GM12878 (cell line): ENCODE measurements around the gene OTOF.

ENCODE experiments used
- EP300 ChIP-seq, 2 experiments: fragments of 150-350 bp in 1 of 2; IDR thresholded peaks; 2 replicates each; pipeline ENCODE4 v1.6.1; 2011 to 2012; ENCODE audit warnings: low read depth in 2 of 2, low read length in 2 of 2, borderline replicate concordance in 1 of 2, improper control_type of control experiment in 1 of 2, inconsistent platforms in 1 of 2; ENCODE audit not compliant: control insufficient read depth in 1 of 2
- JUNB ChIP-seq: IDR thresholded peaks from 2 replicates; pipeline ENCODE4 v1.6.1; 2016; ENCODE audit warnings: antibody characterized with exemption, mild to moderate bottlenecking
- NR2C2 ChIP-seq: IDR thresholded peaks from 2 replicates; pipeline ENCODE4 v1.6.1; 2011; ENCODE audit warnings: borderline replicate concordance, low read depth; ENCODE audit not compliant: control insufficient read depth, insufficient read length
- NRF1 ChIP-seq: conservative IDR thresholded peaks from 2 replicates; pipeline ENCODE4 v1.6.1; 2011; ENCODE audit warnings: mild to moderate bottlenecking, low read depth, low read length, improper control_type of control experiment
- SMARCA5 ChIP-seq: fragments of 450-650 bp; IDR thresholded peaks from 2 replicates; pipeline ENCODE4 v1.6.1; 2017; ENCODE audit warnings: mild to moderate bottlenecking
- SPI1 ChIP-seq: IDR thresholded peaks from 2 replicates; pipeline ENCODE4 v1.6.1; 2011; ENCODE audit warnings: low read depth, mild to moderate bottlenecking, low read length, moderate library complexity, borderline replicate concordance; ENCODE audit not compliant: insufficient read depth
- TAF1 ChIP-seq: IDR thresholded peaks from 2 replicates; pipeline ENCODE4 v1.6.1; 2011; ENCODE audit warnings: mild to moderate bottlenecking, low read depth, low read length, borderline replicate concordance
- TF ChIP-seq, protein P1 (sequence below): IDR thresholded peaks from 2 replicates; pipeline ENCODE4 v1.6.1; 2012; ENCODE audit warnings: mild to moderate bottlenecking, low read depth, low read length
- TF ChIP-seq, protein P2 (sequence below), 3 experiments: IDR thresholded peaks in 2 of 3; conservative IDR thresholded peaks in 1 of 3; 2 replicates each; pipeline ENCODE4 v1.5.1; 2011; ENCODE audit warnings: low read depth in 3 of 3, low read length in 3 of 3, mild to moderate bottlenecking in 3 of 3, control low read depth in 2 of 3, moderate library complexity in 2 of 3, inconsistent platforms in 1 of 3, mixed read lengths in 1 of 3; ENCODE audit not compliant: control insufficient read depth in 2 of 3, insufficient read depth in 1 of 3; ENCODE audit errors: extremely low read depth in 1 of 3

DNA sequence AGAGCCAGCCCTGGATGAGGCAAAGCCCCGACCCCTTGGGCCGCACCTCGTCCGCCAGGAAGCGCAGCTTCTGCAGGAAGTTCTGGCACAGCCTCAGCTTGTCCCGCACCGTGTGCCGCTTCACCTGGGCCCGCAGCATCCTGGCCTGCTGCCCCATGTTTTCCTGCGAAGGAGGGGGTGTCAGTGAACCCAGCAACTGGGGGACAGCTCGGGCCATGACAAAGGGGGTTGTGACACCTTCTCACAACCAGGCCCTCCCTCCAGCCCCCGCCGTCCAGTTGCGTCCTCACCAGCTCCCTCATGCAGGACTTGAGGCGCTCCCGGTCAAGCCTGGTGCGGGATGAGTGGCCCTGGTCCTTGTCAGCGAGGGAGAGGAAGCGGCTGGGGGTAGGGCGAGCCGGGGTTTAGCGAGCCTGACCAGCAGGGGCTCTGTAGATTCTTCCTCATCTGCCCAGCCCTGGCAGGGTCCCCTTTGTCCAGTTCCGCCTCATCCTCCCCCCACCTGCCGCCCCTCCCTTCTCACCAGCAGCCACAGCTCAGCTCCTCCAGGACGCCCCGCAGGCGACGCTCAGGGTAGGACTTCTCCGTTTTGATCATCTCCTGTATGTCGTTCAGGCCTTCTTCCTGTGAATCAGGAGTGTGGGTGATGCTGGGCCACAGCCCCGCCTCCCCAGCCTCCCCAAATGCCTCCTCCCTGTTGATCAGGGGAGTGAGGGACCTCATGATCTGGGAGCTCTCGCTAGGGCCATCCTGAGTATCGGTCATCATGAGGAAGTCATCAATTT, 606 bp downstream of the OTOF start:
- no peak for TF ChIP-seq TAF1
- TF ChIP-seq EP300 (IDR thresholded peaks at IDR 0.05; ENCODE audit: borderline replicate concordance in 1 of 2, control insufficient read depth in 1 of 2, low read depth in 2 of 2, low read length in 2 of 2), result no peak
- TF ChIP-seq, protein P1, sequence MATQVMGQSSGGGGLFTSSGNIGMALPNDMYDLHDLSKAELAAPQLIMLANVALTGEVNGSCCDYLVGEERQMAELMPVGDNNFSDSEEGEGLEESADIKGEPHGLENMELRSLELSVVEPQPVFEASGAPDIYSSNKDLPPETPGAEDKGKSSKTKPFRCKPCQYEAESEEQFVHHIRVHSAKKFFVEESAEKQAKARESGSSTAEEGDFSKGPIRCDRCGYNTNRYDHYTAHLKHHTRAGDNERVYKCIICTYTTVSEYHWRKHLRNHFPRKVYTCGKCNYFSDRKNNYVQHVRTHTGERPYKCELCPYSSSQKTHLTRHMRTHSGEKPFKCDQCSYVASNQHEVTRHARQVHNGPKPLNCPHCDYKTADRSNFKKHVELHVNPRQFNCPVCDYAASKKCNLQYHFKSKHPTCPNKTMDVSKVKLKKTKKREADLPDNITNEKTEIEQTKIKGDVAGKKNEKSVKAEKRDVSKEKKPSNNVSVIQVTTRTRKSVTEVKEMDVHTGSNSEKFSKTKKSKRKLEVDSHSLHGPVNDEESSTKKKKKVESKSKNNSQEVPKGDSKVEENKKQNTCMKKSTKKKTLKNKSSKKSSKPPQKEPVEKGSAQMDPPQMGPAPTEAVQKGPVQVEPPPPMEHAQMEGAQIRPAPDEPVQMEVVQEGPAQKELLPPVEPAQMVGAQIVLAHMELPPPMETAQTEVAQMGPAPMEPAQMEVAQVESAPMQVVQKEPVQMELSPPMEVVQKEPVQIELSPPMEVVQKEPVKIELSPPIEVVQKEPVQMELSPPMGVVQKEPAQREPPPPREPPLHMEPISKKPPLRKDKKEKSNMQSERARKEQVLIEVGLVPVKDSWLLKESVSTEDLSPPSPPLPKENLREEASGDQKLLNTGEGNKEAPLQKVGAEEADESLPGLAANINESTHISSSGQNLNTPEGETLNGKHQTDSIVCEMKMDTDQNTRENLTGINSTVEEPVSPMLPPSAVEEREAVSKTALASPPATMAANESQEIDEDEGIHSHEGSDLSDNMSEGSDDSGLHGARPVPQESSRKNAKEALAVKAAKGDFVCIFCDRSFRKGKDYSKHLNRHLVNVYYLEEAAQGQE, result no peak
- TF ChIP-seq SMARCA5, result no peak
- TF ChIP-seq SPI1, result no peak
- TF ChIP-seq, protein P2, sequence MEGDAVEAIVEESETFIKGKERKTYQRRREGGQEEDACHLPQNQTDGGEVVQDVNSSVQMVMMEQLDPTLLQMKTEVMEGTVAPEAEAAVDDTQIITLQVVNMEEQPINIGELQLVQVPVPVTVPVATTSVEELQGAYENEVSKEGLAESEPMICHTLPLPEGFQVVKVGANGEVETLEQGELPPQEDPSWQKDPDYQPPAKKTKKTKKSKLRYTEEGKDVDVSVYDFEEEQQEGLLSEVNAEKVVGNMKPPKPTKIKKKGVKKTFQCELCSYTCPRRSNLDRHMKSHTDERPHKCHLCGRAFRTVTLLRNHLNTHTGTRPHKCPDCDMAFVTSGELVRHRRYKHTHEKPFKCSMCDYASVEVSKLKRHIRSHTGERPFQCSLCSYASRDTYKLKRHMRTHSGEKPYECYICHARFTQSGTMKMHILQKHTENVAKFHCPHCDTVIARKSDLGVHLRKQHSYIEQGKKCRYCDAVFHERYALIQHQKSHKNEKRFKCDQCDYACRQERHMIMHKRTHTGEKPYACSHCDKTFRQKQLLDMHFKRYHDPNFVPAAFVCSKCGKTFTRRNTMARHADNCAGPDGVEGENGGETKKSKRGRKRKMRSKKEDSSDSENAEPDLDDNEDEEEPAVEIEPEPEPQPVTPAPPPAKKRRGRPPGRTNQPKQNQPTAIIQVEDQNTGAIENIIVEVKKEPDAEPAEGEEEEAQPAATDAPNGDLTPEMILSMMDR (IDR thresholded peaks at IDR 0.05 in 2 of 3, conservative IDR thresholded peaks at IDR 0.05 in 1 of 3; ENCODE audit: control insufficient read depth in 2 of 3, extremely low read depth in 1 of 3, insufficient read depth in 1 of 3, low read depth in 3 of 3, low read length in 3 of 3), result no peak
- no peak for TF ChIP-seq JUNB
- no peak for TF ChIP-seq NRF1
- TF ChIP-seq NR2C2, result no peak
